Stimulated activated CD8-positive, alpha-beta memory T cell treated with anti-CD3 and anti-CD28 coated beads, Interleukin-7, amount 100 ng/mL, for 48 hours (primary cell): ENCODE results near the gene COTL1.

Experiments used
- DNase-seq, 2 donors: peaks; one replicate each; pipeline ENCODE4 v3.0.0-alpha.2; 2020; ENCODE audit warnings: low read depth in 1 of 2; ENCODE audit errors: extremely low read depth in 1 of 2

Gene COTL1

GRCh38 chr16:84617791-84618580 lies at the start of gene COTL1:
Gene COTL1 (minus strand): TSS chr16:84618078. CDS start chr16:84617914, 164 bp downstream.
- peak; percentile 86 to 96 for DNase-seq

GRCh38 chr16:84665843-84666242 lies 48.0 kb upstream of the COTL1 start:
- DNase-seq: no peak

GRCh38 chr16:84665359-84665758 lies 47.5 kb upstream of the COTL1 start:
- no peak for DNase-seq

- DNase-seq: no peak
Measured at GRCh38 chr16:84663433-84664101, 45.7 kb upstream of the COTL1 start.

- DNase-seq: no peak
Measured at GRCh38 chr16:84662471-84662870, 44.6 kb upstream of the COTL1 start.

GRCh38 chr16:84661418-84662060 lies 43.7 kb upstream of the COTL1 start:
- DNase-seq: no peak

- no peak for DNase-seq
Measured at GRCh38 chr16:84660973-84661372, 43.1 kb upstream of the COTL1 start.

GRCh38 chr16:84659656-84660300 lies 41.9 kb upstream of the COTL1 start:
- DNase-seq: no peak

GRCh38 chr16:84658690-84659089 lies 40.8 kb upstream of the COTL1 start:
- DNase-seq: no peak

GRCh38 chr16:84657229-84657837 lies 39.5 kb upstream of the COTL1 start:
- DNase-seq: no peak

GRCh38 chr16:84656649-84657048 lies 38.8 kb upstream of the COTL1 start:
- no peak for DNase-seq

- no peak for DNase-seq
Measured at GRCh38 chr16:84654998-84655397, 37.1 kb upstream of the COTL1 start.

GRCh38 chr16:84654238-84654637 lies 36.4 kb upstream of the COTL1 start:
- no peak for DNase-seq

- DNase-seq: no peak
Measured at GRCh38 chr16:84652566-84652965, 34.7 kb upstream of the COTL1 start.

GRCh38 chr16:84650062-84650991 lies 32.4 kb upstream of the COTL1 start:
- DNase-seq: no peak

GRCh38 chr16:84649511-84649861 lies 31.6 kb upstream of the COTL1 start:
- no peak for DNase-seq

- peak in 1 of 2 donors; percentile 10 for DNase-seq
Measured at GRCh38 chr16:84648595-84649510, 31.0 kb upstream of the COTL1 start.

- DNase-seq: peak; percentile 19 to 54
Measured at GRCh38 chr16:84647828-84648594, 30.1 kb upstream of the COTL1 start, which contains the start of gene KLHL36. Gene KLHL36 (plus strand): TSS chr16:84648511. CDS start chr16:84650868, 2,357 bp downstream.
